Upper lobe of left lung (tissue), 6 donors: ENCODE results near the gene USP24. TPM values are rescaled to one million over a fixed set of nuclear protein-coding genes. Genes with fewer than 3 reads are reported as not detected.

Experiments used
- ATAC-seq, 2 donors: fragments of 200-7000 bp; cut with Tn5 transposase; one replicate each; pipeline ENCODE4 v1.9.1; 2022; ENCODE audit warnings: mild to moderate bottlenecking in 2 of 2, moderate library complexity in 2 of 2; ENCODE audit not compliant: low FRiP score in 2 of 2
- DNase-seq, 2 donors: peaks; one replicate each; pipeline ENCODE4 v3.0.0-alpha.2; 2019 to 2020
- H3K27ac ChIP-seq, 4 donors: fragments of 200-600 bp; sonication (generic); one replicate each; pipeline ENCODE4 v1.5.1; 2016 to 2019
- H3K27me3 ChIP-seq, 4 donors: fragments of 200-600 bp; sonication (generic); one replicate each; pipeline ENCODE4 v1.5.1; 2017 to 2019
- H3K36me3 ChIP-seq, 4 donors: fragments of 200-600 bp; sonication (generic); one replicate each; pipeline ENCODE4 v1.5.1; 2016 to 2019
- H3K4me1 ChIP-seq, 4 donors: fragments of 200-600 bp; sonication (generic); one replicate each; pipeline ENCODE4 v1.5.1; 2018 to 2019
- H3K4me3 ChIP-seq, 4 donors: fragments of 200-600 bp; sonication (generic); one replicate each; pipeline ENCODE4 v1.5.1; 2017 to 2019; ENCODE audit warnings: mild to moderate bottlenecking in 2 of 4, moderate library complexity in 1 of 4
- H3K9me3 ChIP-seq, 4 donors: fragments of 200-600 bp; sonication (generic); one replicate each; pipeline ENCODE4 v1.5.1; 2018 to 2019
- CTCF ChIP-seq, 6 experiments: fragments of 450-650 bp in 4 of 6; fragments of 200-600 bp in 2 of 6; sonication (generic) in 2 of 6; IDR thresholded peaks; one replicate each; pipeline ENCODE4 v1.5.1; 2016 to 2019; ENCODE audit warnings: antibody characterized with exemption in 6 of 6
- EP300 ChIP-seq, 4 donors: sonication (generic); formaldehyde crosslinking; IDR thresholded peaks; one replicate each; pipeline ENCODE4 v1.5.1; 2017; ENCODE audit warnings: antibody characterized with exemption in 4 of 4, control low read depth in 2 of 4
- POLR2A ChIP-seq, 4 donors: fragments of 450-650 bp; IDR thresholded peaks; one replicate each; pipeline ENCODE4 v1.5.1; 2016 to 2017; ENCODE audit warnings: antibody characterized with exemption in 4 of 4, mild to moderate bottlenecking in 2 of 4
- POLR2AphosphoS5 ChIP-seq, 2 donors: sonication (generic); formaldehyde crosslinking; IDR thresholded peaks; one replicate each; pipeline ENCODE4 v1.5.1; 2017; ENCODE audit warnings: antibody characterized with exemption in 2 of 2
- WGBS, 2 donors: methylation state at CpG; one replicate each; pipeline ENCODE4 v1.1.5; 2017 to 2018; 5-methylcytosine and 5-hydroxymethylcytosine counted together
- total RNA-seq, 6 donors: library from RNA; depleted of rRNA in 4 of 6; stranded (reverse); fragments of >200 nt in 4 of 6; gene quantifications; one replicate each; pipeline versions ENCODE4 v1.1.0 to v1.2.1, GENCODE V29; 2016 to 2021
- donor health status: DM: no; HTN: no; CAD: no; lungs with moderate emphysema.
- donor health status: DM: no; HTN: yes; CAD: no; lungs with severe emphysema.

USP24 gene
- total RNA-seq, 6 donors from 2014 or later, result 31.9 to 57.6 (median 41.9) TPM

- Histone ChIP-seq H3K36me3 (peaks cover 11 to 76% (median 24%) of the 10 kb centered on the region in 4 donors), H3K4me3 (no peak overlapping the region), H3K27ac (no peak overlapping the region), H3K4me1 (peaks cover 0 to 5% (median 0%) of the 10 kb centered on the region in 4 donors), H3K27me3 (no peaks in the 10 kb centered on the region), H3K9me3 (no peaks in the 10 kb centered on the region)
- 91 to 92% methylated on average over 5 of the region's 5 CpGs for WGBS, 2 donors
- no peak for TF ChIP-seq CTCF (IDR thresholded peaks at IDR 0.05)
- no peak for ATAC-seq
- DNase-seq, result no peak
These were observed 60.5 kb downstream of the USP24 start for GRCh38 chr1:55154616-55155015.

- H3K36me3 ChIP-seq, result peaks cover 6 to 67% (median 17%) of the 10 kb centered on the region in 4 donors
- H3K27me3 ChIP-seq, result no peaks in the 10 kb centered on the region
- ATAC-seq (no peak), DNase-seq (no peak)
- WGBS, 2 donors, result 96 to 100% methylated on average over 3 of the region's 3 CpGs
- TF ChIP-seq EP300 (IDR thresholded peaks at IDR 0.05), result no peak
- TF ChIP-seq POLR2A (IDR thresholded peaks at IDR 0.05), result no peak
- TF ChIP-seq CTCF (IDR thresholded peaks at IDR 0.05), result no peak
- no peak for TF ChIP-seq POLR2AphosphoS5 (IDR thresholded peaks at IDR 0.05)
- no peak overlapping the region for H3K4me3 ChIP-seq
- no peaks in the 10 kb centered on the region for H3K9me3 ChIP-seq
- no peak overlapping the region for H3K27ac ChIP-seq
- peaks cover 0 to 5% (median 0%) of the 10 kb centered on the region in 4 donors for H3K4me1 ChIP-seq
These were observed 62.1 kb downstream of the USP24 start for GRCh38 chr1:55153031-55153430.

- DNase-seq (no peak), ATAC-seq (peak in 1 of 2 donors; percentile 75)
- Histone ChIP-seq H3K27ac (peak overlapping the region in 2 of 4 donors; percentile 35 to 70), H3K9me3 (no peaks in the 10 kb centered on the region), H3K4me1 (peaks cover 0 to 8% (median 0%) of the 10 kb centered on the region in 4 donors), H3K36me3 (peaks cover 6 to 62% (median 16%) of the 10 kb centered on the region in 4 donors), H3K27me3 (no peaks in the 10 kb centered on the region), H3K4me3 (no peak overlapping the region)
- 47 to 72% methylated on average over 2 of the region's 2 CpGs for WGBS, 2 donors
- TF ChIP-seq CTCF (IDR thresholded peaks at IDR 0.05), result no peak
- no peak for TF ChIP-seq EP300 (IDR thresholded peaks at IDR 0.05)
- TF ChIP-seq POLR2AphosphoS5 (IDR thresholded peaks at IDR 0.05), result no peak
- no peak for TF ChIP-seq POLR2A (IDR thresholded peaks at IDR 0.05)
These were observed 64.1 kb downstream of the USP24 start for GRCh38 chr1:55150880-55151588.

GRCh38 chr1:55148676-55149075, 66.5 kb downstream of the USP24 start:
- Histone ChIP-seq H3K36me3 (peaks cover 3 to 60% (median 18%) of the 10 kb centered on the region in 4 donors), H3K27me3 (no peaks in the 10 kb centered on the region), H3K27ac (no peak overlapping the region), H3K4me1 (peaks cover 0 to 8% (median 0%) of the 10 kb centered on the region in 4 donors), H3K4me3 (no peak overlapping the region), H3K9me3 (no peaks in the 10 kb centered on the region)
- DNase-seq (no peak), ATAC-seq (no peak)
- no peak for TF ChIP-seq EP300 (IDR thresholded peaks at IDR 0.05)
- no peak for TF ChIP-seq CTCF (IDR thresholded peaks at IDR 0.05)
- TF ChIP-seq POLR2AphosphoS5 (IDR thresholded peaks at IDR 0.05), result no peak
- TF ChIP-seq POLR2A (IDR thresholded peaks at IDR 0.05), result no peak

- DNase-seq, result peak in 1 of 2 donors; percentile 26
- TF ChIP-seq CTCF (IDR thresholded peaks at IDR 0.05) (no peak), POLR2AphosphoS5 (IDR thresholded peaks at IDR 0.05) (no peak), EP300 (IDR thresholded peaks at IDR 0.05) (no peak), POLR2A (IDR thresholded peaks at IDR 0.05) (no peak)
- H3K36me3 ChIP-seq, result peaks cover 8 to 60% (median 17%) of the 10 kb centered on the region in 4 donors
- H3K9me3 ChIP-seq, result no peaks in the 10 kb centered on the region
- H3K4me3 ChIP-seq, result no peak overlapping the region
- H3K4me1 ChIP-seq, result peaks cover 0 to 8% (median 0%) of the 10 kb centered on the region in 4 donors
- no peak for ATAC-seq
- no peaks in the 10 kb centered on the region for H3K27me3 ChIP-seq
- no peak overlapping the region for H3K27ac ChIP-seq
- 73 to 76% methylated on average over 8 of the region's 8 CpGs for WGBS, 2 donors
These were observed 67.6 kb downstream of the USP24 start for GRCh38 chr1:55147524-55147923.
